GM21529 (cell line): ENCODE measurements around the gene FSTL4.

Experiments used
- ATAC-seq: cut with Tn5 transposase; IDR thresholded peaks from one replicate; pipeline ENCODE4 v1.9.1; 2021; ENCODE audit not compliant: unreplicated experiment

FSTL4 gene

DNA sequence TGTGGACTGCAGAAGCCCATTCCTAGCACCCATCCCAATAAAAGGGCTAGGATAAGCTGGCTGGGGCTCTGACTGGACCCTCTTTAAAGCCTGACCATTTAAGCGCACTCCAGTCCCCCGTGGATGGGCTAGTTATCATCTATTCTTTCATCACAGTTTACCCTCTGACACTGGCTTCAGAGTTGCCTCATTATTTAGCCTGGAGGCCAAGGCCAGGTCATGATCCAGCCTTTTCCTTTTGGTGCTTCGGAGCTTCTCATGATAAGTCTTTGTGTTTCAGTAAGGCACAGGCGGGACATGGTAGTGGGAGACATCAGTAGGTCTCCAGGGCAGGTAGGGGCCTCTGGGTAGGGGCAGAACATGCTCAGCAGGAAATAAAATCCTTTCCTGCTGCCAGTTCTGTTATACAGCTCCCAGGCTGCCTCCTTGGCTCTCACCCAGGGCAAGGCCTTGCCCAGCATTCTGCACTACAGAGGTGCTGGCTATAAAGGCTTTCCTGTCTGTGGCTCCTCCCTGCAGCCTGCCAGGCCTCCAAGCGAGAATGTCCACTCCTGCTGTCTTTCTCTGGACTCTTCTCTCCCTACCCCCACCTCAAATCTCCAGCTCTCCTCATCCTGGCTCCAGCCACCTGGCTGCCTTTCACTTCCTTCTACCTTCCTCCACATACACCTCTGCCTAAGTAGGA is 128.8 kb downstream of the FSTL4 start:
- ATAC-seq = no peak

GRCh38 chr5:133482028-133482427 is 130.3 kb downstream of the FSTL4 start:
- no peak for ATAC-seq

DNA sequence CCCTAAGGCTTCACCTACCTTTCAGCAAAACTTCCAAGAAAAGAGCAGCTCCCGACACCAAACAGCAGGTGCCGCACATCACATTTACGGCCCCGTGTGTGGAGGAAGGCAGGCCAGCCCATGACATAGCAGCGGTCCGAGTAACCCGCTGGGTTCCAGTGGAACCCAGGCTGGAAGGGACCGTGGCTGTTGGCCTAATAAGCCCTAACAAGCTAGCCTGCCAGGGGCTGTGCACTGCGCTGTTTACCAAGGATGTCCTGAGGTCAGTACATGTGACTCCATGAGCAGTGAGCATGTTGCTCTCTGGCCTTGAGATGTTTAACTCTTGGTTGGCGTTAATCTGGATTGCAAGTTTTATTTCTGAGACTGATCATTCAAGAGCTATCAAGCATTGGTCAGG is 131.5 kb downstream of the FSTL4 start:
- ATAC-seq = no peak

- no peak for ATAC-seq
These were observed 132.0 kb downstream of the FSTL4 start for GRCh38 chr5:133480366-133480765.

DNA sequence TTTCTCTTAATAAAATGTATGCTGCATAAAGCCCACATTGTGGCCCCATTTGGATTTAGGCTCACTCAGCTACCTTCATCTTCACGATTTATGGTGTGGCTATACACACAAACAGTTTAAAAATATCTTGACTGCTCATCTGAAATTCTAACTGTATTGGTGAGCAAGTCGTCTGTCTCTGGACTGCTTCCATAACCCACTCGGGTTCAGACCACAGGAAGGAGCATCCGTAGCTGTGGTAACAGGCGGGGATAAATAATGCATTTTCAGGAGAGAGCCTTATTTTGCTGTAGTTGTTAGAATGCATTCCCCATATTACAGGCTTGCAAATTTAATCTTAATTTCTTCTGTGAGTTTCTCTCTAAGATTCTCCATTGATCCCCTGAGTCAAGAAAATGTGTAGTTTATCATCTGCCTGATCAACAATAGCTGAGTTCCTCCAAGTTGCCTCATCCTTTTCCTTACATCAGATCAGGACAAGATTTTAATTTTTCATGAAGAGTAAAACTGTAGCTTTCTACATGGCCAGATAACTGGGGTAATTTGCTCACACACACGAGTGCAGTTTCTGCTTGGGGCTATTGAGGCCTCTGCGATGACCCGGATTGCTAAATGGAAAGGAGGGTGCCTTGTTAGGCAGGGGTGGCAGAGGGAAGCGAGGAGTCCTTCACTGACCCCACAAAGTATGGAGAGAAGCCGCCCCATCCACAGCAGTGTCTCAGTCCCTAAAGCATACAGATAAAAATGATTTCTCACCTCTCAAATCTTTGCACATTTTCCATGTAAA is 133.9 kb downstream of the FSTL4 start:
- ATAC-seq = no peak

DNA sequence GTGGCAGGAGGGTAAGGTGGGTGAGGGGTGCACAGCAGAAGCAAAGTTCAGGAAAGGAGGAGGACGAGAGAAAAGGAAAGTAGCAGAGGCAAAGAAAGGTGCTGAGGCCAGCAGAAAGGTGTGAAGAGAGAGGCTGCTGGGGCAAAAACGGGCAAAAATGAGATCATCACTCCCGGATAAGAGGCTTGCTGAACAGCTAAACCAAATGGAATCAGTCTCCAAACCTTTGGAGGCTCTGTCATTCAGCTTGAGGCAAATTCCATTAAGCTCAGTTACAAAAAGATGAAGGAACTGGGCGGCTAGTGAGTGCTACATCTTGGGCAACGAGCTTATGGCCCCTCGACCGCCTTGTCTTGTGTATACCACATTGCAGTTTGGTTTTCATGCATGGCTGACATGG is 136.4 kb downstream of the FSTL4 start:
- ATAC-seq = no peak

- ATAC-seq = no peak
These were observed 137.3 kb downstream of the FSTL4 start for GRCh38 chr5:133474851-133475590.

GRCh38 chr5:133473291-133473690 is 139.1 kb downstream of the FSTL4 start:
- ATAC-seq = no peak

GRCh38 chr5:133472829-133473228 is 139.5 kb downstream of the FSTL4 start:
- ATAC-seq = no peak

- ATAC-seq = no peak
These were observed 140.6 kb downstream of the FSTL4 start for GRCh38 chr5:133471699-133472098.

GRCh38 chr5:133470841-133471240 is 141.5 kb downstream of the FSTL4 start:
- no peak for ATAC-seq

GRCh38 chr5:133469846-133470245 is 142.5 kb downstream of the FSTL4 start:
- no peak for ATAC-seq

- no peak for ATAC-seq
These were observed 143.1 kb downstream of the FSTL4 start for GRCh38 chr5:133469252-133469651.

DNA sequence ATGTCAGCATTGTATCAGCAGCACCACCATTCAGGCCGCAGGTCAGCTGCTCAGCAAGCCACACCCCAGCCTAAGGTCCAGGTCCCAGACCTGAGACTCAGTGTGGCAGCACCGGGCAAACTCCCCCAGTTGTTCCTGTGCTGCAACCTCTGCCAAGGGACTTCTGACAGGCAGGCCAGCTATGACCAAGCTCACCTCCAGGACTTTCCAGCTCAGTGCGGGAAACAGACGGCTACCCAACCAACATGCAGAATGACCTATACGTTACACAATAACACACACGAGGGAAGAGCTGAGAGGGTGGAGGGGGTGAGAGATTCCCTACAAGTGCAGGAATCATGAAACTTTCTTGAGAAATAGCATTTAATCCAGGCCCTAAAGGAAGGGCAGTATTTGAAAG is 143.7 kb downstream of the FSTL4 start:
- ATAC-seq = no peak

DNA sequence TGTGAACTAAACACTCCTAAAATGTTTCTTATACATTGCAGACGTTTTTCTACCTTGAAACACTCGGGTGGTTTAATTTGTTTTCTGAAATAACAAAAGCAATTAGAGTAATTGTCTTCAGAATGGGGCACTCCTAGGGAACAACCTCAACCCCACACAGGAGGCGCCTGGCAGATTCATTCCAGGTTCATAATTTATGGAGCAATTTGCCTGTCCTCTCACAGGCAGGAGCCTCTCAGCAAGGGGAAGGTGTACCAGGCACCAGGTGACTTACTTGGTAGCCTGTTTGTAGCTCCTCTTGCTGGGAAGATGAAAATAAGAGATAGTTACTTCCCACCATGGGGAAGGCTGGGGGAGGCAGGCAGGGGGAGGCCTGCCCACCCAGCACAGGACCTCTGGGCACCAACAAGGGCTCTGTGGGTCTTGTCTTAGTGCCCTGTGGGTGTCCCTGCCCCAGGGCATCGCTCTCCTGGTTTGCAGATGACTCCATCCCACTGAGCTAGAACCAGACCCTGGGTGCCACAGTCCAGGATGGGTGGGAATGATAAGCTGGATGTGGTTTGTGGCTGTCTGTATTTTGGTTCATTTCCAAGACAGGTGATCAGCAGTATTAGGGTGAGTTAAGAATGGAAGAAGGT is 144.4 kb downstream of the FSTL4 start:
- ATAC-seq = no peak

- ATAC-seq = no peak
These were observed 145.0 kb downstream of the FSTL4 start for GRCh38 chr5:133467335-133467779.

- ATAC-seq = no peak
These were observed 145.6 kb downstream of the FSTL4 start for GRCh38 chr5:133466556-133467334.

DNA sequence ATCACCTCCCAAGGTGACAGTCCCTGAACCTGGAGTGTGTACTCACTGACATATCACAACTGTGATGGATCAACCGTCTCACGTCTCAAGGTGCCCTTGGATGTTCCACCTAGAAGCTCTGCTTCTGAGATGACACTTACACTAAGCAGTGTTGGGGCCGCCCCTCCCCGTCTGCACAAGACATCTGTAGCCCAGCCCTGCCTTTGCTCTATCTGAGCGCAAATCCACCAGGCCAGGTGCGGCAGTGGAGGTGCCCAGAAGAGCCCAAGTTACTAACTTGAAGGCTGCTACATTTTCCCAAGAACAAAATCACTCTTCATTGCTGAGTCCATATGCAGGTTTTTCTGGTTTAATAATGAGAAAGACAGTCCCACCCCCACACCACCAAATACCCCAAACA is 148.3 kb downstream of the FSTL4 start:
- no peak for ATAC-seq

DNA sequence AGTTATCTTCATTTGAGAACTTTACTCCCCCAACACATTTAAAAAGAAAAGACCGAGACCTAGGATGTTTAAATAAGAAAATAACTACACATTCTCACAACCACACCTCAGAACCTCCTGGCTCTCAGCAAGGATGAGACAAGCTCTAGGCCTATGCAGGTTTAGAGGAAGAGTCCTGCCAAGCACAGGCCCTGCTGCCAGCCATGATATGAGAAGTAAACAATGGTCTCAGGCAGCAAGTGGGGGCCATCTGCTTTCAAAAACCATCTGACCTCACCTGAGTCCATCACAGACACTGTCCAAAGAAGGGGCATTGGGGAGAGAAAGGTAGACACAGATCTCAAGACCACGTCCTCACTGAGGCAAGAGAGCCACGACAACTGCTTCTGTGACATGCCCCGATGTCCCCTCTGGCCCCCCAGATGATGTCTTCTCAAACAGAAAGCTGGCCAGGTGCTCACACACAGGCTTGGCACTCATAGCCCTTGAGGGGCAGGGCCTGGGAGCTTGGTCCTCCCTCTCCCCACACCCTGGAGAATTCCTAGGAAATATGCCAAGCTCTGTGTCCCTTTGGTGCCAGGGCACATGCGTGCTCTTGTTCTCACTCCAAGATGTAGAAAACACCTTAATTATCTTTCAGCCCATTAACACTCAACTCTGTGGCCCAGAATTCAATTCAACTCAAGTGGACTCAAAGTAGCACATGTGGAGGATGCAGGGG is 150.4 kb downstream of the FSTL4 start:
- no peak for ATAC-seq

GRCh38 chr5:133460172-133460758 is 152.1 kb downstream of the FSTL4 start:
- ATAC-seq = no peak
